ENCODE measurements around the gene SAFB.
A peak's percentile ranks its signal among the peaks of the same experiment; 100 is the strongest.

The SAFB gene

DNA sequence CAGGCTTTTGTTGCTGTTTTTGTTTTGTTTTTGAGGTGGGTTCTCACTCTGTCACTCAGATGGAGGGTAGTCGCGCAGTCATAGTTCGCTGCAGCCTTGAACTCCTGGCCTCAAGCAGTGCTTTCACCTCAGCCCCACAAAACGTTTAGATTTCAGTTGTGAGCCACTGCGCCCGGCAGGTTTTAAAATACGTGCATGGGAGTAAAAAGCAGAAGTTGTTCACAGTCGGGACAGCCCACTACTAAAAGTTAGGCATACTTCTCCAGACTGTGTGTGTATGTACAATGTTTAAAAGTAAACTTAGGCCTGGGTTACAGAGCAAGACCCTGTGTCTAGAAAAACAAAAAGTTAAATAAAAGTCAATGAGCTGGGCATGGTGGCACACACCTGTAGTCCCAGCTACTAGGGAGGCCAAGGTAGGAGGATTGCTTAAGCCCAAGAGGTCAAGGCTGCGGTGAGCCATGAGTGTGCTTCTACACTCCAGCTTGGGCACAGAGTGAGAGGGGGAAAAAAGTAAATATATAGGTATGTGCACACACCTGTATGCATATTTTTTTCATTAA is 6.1 kb downstream of the SAFB start:
- DNase-seq = peak; percentile 5

DNA sequence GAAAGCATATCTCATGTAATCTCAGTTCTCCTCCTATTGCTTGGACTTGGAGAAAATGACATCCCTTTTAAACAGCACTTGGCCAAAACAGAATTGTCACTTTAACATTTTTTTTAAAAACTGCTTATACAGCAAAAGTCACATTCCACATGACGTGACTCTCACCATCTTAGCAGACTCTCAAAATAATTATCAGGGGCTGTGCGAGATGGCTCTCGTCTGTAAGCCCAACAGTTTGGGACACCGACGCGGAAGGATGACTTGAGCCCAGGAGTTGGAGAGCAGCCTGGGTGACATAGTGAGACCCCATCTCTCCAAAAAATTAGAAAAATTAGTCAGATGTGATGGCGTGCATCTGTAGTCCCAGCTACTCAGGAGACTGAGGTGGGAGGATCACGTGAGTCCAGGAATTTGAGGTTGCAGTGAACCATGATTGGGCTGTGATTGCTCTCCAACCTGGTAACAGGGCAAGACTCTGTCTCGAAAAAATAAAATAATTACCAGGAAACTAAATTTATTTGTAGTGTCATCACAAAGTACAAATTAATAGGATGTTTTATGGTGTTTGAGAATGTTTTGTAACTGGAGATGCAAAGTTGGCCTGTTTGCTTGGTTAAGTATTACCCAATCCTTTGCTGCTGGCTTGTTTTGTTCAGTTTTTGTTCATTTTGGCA is 8.8 kb downstream of the SAFB start:
- no peak for DNase-seq

DNA sequence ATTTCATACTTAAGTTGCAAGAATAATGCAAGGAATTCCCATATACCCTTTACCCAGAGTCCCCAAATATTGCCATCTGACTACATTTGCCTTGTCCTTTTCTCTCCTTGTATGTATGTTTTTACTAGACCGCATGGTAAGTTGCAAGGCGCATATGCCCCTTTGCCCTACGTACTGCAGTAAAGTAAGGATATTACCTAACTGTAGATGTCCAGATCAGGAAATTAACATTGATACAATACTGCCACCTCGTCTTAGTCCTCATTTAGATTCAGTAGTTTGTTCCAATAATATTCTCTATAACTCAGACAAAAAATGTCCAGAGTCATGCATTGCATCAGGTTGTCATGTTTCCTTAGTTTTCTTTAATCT is 9.3 kb downstream of the SAFB start:
- DNase-seq = no peak

DNA sequence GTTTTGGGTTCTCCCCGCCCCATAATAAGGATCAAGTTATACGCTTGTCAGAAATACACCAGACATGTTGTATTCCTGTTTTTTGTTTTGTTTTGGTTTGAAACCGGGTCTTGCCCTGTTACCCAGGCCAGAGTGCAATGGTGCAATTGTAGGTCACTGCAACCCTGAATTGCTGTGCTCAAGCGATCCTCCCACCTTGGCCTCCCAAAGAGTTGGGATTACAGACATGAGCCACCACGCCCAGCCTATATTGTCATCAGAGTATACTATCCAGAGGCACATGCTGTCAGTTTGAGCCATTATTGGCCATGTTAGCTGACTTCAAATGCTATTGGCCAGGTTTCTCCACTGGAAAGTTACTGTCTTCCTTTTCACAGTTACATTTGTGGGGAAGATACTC is 9.8 kb downstream of the SAFB start:
- DNase-seq = no peak

DNA sequence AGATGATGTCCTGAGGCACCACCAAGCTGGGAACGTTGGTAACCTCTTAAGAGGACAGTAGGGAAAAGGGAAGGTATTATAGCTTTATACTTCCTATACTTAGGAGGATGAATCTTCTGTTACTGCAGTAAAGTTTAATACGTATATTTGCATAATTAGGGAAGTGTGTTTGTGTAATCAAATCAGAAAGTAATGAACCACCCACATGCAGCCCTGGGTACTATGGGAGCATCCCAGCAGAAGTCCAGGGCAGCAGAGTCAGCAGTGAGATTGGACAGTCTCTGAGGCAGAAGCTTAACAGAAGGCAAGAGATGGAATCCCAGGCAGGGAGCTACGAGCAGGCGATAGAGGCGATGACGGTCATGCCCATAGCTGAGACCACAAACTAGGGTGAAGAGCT is 12.5 kb downstream of the SAFB start:
- no peak for DNase-seq

DNA sequence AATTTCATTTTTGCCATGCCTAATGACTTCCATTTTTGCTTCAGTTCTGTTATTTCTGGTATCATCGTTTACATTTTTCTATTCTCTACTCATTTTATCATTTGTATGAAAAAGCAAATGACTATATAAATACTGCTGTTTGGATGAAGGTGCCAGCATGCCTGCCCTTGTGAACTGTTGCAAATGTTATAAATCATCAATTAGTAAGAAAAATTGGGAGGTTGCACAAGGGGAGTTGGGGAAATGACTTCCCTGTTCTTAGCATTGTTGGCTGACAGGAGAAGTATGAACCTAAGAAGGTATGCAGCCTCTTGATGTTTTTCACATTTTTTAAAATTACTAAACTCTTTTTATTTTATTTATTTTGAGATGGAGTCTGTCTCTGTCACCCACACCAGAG is 15.1 kb downstream of the SAFB start:
- no peak for DNase-seq

DNA sequence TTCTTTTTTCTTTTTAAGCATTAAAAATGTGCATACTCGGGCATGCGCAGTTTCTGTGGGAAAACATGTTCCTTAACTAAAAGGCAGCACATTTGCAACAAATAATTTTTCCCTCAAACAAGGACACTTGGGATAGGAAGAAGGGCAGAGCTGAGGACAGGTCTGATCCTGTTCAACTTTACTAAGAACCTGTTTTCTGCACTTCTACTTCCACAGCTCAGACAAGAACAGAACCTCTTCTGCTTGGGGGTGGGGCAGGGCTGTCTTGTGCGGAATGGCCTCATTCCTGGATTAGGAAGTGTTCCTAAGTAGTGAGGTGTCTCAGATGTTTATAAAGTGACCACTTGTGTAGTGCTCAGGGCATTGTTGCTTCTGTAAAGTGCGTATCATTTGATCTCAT is 18.3 kb downstream of the SAFB start:
- DNase-seq = no peak

DNA sequence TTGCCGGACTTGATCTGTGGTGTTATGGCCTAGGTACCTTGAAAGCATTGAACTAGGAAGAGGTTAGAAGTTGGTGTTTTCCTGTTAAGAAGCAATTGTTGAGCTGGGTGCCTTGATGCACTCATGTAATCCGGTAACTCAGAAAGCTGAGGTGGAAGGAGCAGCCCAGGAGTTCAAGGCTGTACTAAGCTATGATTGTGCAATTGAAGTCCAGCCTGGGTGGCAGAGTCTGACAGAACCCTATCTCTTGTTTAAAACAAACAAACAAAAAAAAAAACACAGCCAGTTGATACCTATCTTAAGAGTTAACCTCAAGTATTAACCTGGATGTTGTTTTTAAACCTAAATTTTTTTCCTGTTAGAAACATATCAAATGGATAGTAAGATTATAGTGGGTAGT is 19.3 kb downstream of the SAFB start:
- no peak for DNase-seq

DNA sequence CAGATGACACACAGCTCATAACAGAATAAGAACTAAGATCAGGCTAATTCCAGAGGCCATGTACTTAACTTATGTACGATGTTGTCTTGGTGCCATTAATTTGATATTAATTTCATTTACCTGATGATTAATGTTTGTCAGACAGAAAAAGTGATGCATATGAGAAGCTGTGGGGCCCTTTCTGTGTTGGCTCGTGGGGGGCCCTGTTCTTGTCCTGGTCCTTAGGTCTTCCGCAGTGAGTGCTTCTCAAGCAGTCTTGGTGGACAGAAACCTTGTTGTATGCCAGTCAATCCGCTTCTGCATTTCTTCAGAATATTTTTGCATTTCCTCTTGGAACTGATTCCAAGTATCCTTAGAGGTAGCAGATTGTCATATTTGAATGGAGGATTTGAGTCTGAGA is 20.2 kb downstream of the SAFB start:
- DNase-seq = no peak

DNA sequence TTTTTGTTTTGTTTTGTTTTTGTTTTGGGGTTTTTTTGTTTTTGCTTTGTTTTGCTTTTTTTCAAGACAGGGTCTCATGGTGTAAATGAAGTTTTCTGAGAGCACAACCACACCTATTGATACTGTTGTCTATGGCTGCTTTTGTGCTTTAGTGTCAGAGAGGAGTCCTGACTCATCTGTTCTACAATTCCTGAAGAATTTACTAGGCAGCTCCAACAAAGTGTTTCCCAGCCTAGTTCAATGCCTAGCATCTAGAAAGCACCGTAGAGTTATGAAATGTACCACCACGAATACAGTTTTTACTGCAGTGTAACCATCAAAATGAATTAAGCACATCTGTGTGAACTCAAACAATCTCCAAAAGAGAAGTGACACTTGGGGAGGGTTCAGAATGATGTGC is 21.2 kb downstream of the SAFB start:
- no peak for DNase-seq

DNA sequence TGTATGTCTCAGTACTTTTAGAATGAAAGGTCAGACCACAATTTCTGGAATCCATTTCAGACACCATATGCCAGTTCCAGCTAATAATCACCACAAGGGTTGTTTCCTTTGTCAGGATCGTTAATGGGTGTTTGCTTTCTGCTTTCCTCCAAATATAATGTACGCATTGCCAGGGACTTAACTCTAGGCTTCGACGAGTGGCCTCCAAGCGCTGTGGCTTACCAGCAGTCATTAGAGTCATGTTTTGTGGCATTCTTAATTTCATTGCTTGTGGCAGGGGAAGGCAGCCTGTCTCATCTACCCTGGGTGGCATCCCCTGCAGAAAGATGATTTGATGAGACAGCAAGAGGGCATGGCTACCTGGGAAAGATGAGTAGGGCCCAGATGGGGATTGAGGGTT is 22.5 kb downstream of the SAFB start:
- DNase-seq = no peak

DNA sequence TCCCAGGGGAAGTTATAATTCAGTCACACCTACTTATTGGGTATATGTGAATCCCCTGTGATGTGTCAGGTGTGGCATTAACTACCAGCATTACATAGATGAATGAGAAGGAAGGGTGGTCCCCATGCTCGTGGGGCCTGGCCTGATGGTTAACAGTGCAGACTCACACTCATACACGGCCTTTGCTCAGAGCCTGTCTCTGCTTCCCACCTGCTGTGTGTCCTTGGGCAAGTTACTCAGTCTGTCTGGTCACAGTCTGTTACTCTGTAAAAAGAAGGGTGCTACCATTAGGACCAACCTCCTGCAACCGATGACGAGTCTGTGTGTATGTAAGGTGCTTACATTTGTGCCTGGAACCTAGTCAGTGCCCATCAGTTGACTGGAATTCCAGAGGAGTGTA is 23.8 kb downstream of the SAFB start:
- DNase-seq = no peak

DNA sequence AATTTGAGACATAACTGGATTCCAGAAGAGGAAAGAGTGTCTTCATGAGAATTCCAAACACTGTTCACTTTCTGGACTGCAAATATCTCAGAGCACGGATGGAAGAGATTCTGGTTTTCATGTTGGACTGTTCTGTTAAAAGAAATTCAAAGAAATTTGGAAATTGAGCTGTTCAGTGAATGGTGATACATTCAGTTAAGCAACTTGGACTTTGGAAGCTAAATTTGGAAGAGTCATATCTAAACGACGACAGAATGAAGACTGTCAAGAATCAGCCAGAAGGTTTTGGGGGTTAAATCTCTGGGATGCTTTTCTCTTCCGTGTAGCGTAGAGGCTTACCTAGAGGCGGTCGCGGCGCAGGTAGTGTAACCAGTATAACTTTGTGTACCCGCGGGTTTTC is 25.6 kb downstream of the SAFB start:
- no peak for DNase-seq

DNA sequence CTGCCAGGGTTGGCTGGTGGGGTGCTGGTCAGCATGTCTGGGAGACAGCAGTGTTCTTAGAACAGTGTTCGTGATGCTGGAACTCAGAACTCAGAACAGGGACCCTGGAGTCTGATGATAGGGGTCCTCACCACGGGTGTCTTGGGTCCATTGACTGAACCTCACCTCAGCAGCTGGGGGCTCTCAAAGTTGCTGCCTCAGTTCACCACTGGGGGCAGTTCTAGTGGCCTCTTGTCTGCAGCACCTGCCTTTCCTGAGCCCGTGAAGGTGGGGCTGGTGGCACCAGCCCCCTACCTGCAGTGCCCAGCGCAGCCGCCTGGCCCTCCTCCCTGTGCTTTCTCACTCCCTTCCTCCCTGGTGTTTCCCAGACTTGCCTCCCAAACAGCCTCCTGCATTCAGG is 28.5 kb downstream of the SAFB start:
- DNase-seq = no peak

DNA sequence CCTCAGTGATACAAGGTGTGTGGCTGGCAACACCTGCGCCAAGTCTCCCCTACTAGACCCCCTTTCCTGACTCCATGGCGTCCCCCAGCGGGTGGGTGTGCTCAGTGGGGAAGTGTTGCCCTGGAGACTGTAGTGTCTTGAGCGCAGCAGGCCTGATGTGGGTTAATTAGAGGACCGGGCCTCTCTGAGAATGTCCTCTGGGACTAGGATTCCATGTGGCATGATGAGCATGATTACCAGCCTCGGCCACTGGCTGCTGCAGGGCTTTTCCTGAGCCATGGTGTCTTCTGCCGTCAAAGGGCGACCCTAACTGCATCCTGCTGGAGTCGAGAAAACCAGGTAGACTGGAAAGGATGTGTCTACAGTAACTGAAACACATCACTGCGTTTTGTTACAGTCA is 29.4 kb downstream of the SAFB start:
- DNase-seq = no peak

DNA sequence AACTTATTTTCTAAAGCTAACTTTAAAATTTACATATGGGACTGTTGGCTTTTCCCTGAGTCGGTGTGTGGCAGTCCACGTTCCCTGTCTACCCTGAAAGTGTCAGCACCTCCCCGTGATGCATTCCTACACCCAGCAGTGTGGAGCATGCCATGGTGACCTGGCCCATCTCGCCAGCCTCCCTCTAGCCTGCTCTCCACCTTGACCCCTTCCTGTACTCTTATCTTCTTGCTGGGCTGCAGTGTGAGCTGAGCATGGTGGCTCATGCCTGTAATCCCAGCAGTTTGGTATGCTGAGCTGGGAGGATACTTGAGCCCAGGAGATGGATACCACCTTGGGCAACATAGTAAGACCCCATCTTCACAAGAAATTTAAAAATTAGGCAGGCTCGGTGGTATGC is 32.0 kb downstream of the SAFB start:
- no peak for DNase-seq

DNA sequence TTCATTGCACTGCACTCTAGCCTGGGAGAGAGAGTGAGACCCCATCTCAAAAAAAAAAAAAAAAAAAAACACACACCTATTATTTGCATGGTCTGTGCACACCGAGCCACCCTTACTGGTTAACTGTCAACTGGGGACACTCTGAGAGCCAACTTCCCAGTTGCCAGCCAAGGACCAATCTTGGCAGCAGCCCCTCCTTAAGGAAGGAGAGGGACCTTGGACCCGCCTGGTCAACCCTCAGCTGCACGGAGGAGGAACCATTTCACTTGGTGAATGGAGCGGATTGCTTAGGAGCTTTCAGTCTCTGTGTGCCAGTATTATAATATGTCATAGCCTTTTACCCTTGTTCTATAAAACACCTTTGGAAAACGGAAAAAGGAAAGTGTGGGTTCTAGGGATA is 32.5 kb downstream of the SAFB start:
- no peak for DNase-seq

DNA sequence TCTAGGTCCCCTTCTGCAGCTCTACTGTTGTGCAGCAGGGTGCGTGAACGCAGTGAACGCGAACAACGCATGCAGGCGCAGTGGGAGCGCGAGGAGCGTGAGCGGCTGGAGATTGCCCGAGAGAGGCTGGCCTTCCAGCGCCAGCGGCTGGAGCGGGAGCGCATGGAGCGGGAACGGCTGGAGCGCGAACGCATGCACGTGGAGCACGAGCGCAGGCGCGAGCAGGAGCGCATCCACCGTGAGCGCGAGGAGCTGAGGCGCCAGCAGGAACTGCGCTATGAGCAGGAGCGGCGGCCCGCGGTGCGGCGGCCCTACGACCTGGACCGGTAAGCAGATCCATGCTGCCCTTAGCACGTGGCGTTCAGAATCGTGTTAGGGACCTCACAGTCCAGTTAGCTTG is 38.6 kb downstream of the SAFB start:
- DNase-seq = no peak

DNA sequence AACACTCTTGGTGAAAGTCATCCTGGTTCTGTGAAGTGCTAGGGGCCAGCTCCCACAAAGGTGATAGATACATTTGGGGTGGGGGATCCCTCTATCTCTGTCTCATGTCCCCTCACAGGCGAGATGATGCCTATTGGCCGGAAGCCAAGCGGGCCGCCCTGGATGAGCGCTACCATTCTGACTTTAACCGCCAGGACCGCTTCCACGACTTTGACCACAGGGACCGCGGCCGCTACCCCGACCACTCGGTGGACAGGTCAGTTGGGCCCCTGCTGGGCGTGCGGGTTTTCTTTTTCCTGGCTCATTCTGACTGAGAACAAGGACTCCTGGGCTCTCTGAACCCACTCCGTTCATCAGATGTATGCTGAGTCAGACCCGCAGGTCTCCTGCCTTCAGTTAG is 41.0 kb downstream of the SAFB start:
- DNase-seq = no peak

DNA sequence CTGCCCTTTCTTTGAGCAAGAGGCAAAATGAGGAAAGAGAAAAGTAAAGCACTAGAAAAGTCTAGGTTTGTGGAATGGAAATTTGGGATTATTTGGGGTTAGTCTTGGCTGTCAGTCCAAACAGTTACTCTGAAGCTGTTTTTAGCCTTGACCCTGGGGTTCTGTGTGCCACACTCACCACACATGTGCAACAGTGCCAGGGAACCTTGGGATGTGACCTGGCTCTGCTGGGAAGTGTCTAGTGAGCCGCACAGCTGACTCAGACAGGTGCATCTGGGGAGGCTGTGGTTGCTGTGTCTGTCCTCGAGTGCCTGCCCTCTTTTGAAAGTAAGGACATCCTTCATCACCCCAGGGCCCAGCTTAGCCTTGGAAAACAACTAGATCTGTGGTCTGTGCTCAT is 41.6 kb downstream of the SAFB start:
- DNase-seq = no peak

DNA sequence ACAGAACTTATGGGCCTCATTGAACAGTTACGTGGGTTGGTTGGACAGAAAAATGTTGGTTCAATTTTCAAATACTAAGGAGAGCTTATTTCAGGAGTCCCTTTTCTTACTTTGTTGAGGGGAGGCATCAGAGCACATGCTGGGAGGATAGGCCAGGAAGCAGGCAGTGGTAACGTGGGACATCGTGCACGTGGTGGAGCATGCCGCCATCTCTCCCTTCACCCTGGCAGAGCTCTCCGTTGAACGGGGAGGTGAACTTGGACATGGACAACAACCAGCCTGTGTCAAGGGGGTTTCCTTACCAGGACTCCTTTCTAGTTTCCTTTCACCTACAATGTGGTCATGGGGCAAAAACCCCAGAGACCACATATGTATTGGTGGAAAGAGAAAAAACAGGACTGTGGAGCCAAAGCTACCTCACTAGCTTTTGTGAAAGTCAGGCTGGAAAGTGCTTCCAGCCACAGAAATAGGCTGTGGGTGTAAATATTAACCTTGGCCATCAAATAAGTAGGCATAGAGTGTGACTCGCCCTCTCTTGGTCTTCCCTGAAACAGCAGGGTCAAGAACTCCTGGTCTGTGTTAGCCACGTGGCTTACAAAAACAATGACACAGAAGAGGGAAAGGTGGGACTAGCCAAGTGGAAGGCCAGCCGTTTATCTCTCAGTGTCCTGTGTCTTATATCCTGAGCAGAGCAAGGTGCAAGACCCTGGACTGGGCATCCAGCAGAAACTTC is 43.1 kb downstream of the SAFB start:
- no peak for DNase-seq

DNA sequence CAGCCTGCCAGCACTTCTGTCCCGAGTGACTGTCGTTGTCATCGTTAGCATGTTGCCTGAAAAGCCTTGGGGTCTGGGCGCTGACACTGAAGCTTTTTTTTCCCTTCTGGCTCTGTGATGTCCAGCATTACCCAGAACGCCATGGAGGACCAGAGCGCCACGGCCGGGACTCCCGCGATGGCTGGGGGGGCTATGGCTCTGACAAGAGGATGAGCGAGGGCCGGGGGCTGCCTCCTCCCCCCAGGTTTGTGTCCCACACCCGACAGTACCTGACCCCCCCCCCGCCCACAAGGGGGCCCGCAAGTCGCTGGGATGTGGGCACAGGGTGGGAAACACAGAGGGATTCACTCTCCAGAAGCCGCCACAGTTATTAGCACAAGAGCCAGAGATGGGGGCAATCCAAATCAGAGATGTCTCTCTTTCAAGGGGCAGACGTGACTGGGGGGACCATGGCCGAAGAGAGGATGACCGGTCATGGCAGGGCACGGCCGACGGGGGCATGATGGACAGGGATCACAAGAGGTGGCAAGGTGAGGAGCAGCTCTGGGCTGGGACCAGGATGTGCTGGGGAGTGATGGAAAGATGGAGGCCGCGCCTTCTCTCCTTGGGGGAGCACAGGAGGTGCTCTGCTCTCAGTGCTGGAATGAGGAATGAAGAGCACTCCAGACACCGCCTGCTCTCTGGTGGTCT is 44.2 kb downstream of the SAFB start:
- DNase-seq = no peak

DNA sequence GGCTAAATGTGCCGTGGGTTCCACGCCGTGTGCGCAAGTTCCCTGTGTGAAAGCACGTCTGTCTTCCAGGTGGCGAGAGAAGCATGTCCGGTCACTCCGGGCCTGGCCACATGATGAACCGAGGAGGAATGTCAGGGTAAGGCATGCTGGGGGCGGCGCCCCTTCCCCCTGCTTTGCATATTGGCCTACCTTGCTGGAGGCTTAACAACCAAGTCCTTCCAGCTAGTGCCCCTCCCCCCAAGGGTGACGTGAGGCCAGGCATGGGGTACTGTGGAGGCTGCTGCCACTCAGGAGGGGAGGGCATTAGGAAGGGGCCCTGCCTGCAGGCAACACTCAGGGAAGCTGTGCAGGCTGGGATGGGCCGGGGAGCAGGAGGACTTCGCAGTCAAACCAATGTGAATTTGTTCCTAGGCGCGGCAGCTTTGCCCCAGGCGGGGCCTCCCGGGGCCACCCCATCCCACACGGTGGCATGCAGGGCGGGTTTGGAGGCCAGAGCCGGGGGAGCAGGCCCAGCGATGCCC is 44.9 kb downstream of the SAFB start:
- DNase-seq = no peak

DNA sequence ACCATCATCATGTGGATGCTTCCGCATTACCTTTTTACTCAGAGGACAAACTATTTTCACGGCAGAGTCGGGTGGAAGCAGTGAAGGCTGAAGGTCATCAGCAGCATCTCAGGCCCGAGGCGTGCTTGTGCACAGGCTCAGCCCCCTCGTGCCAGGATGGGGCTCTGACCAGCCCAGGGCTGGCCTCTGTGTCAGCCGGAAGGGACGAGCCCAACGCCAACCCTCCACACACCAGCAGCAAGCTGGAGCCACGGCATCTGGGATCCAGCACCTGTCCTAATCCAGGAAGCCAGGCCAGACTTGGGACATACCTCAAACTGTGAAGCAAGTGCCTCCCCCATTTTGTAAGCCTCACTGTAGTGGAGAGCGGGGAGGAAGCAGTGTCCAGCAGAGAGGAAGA is 46.3 kb downstream of the SAFB start:
- no peak for DNase-seq

Data from GDM1 (cell line).